GM19395 (cell line): ENCODE data around the gene TSPAN2.
"Not testable (repeated sequence)": the region's sequence is repeated elsewhere in the genome, so short reads cannot be mapped to it uniquely, and the experiment has no call there.

Experiments
- ATAC-seq: cut with Tn5 transposase; IDR thresholded peaks from one replicate; pipeline ENCODE4 v1.9.1; 2021; ENCODE audit warnings: mild to moderate bottlenecking, moderate library complexity; ENCODE audit not compliant: unreplicated experiment

TSPAN2 gene

GRCh38 chr1:115041654-115042053 is 47.6 kb downstream of the TSPAN2 start:
- no peak for ATAC-seq

- ATAC-seq: no peak
These were observed 48.8 kb downstream of the TSPAN2 start for GRCh38 chr1:115040501-115040900.

- ATAC-seq: no peak
These were observed 52.3 kb downstream of the TSPAN2 start for GRCh38 chr1:115036814-115037507.

DNA sequence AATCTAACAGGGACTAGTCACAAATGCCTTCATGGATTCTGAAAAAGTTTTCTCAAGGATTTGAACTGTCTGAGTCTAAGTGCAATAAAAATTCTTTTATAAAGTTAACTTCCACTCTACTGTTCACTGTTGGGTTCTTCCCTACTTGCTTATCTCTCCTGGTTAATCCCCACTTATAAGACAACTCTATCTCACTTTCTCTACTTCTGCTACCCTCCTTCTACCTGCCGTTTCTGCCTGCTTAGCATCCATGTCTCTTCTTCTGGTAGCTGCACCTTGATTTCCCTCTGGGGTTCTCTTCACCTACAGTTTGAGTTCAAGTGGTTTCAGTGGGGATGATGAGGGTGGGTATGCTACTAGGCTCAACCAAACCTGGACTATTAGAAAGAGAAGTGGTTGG is 53.7 kb downstream of the TSPAN2 start:
- no peak for ATAC-seq

DNA sequence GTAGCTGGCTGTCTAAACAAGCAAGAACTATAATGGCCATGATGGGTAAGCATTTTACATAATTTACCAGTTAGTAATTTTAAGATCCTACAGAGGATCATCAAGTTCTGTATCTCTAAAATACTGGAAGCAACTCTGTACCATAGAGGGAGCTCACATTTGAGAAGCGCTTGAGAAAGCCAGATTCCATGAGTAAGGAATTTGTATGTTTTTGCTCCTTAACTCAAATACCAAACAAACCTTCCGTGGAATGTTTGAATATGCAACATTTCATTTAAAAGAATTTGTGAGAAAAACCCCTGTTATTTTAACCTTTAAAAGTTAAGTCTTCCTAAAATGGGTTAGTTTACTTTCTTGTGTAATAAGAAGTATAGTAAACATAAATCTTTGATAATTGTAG is 57.7 kb downstream of the TSPAN2 start:
- ATAC-seq: no peak

- ATAC-seq: no peak
These were observed 59.8 kb downstream of the TSPAN2 start, which contains the start of gene TSHB for GRCh38 chr1:115029526-115029925. TSHB (plus strand) TSS chr1:115029826; CDS start chr1:115033363, 3,537 bp downstream.

GRCh38 chr1:115023593-115023992 is 65.7 kb downstream of the TSPAN2 start:
- ATAC-seq: no peak

GRCh38 chr1:115021145-115021544 is 68.2 kb downstream of the TSPAN2 start:
- ATAC-seq: no peak

GRCh38 chr1:115019549-115019948 is 69.8 kb downstream of the TSPAN2 start:
- ATAC-seq: not testable (repeated sequence)

- no peak for ATAC-seq
These were observed 75.5 kb downstream of the TSPAN2 start for GRCh38 chr1:115013792-115014191.

DNA sequence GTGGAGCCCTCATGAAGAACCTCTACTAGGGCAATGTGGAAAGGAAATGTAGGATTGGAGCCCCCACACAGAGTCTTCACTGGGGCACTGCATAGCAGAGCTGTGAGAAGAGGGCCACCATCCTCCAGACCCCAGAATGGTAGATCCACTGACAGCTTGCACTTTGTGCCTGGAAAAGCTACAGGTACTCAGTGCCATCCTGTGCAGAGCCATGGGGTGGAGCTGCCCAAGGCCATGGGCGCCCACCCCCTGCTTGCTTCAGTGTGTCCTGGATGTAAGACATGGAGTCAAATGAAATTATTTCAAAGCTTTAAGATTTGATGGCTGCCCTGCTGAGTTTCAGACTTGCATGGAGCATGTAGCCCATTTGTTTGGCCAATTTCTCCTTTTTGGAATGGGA is 76.9 kb downstream of the TSPAN2 start:
- ATAC-seq: no peak

DNA sequence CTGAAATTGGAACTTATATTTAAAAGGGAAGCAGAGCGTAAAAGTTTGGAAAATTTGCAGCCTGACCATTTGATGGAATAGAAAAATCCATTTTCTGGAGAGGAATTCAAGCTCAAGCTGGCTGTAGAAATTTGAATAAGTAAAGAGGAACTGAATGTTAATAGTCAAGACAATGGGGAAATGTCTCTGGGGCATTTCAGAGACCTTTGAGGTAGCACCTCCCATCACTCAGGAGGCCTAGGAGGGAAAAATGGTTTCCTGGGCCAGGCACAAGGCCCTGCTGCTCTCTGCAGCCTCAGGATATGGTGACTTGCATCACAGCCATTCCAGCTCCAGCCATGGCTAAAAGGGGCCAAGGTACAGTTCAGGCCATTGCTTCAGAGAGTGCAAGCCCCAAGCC is 77.3 kb downstream of the TSPAN2 start:
- no peak for ATAC-seq

GRCh38 chr1:115006191-115006590 is 83.1 kb downstream of the TSPAN2 start:
- no peak for ATAC-seq
